OCI-LY3 (cell line): ENCODE measurements around the gene ARHGAP9.

Experiments used
- H2AFZ ChIP-seq: fragments of 200-600, 300-600 bp; shearing (Covaris generic); 2 replicates; pipeline ENCODE4 v1.6.0; 2014; ENCODE audit warnings: antibody characterized with exemption, low read depth, low read length
- H3K27ac ChIP-seq: fragments of 200-600, 300-600 bp; sonication (generic); 2 replicates; pipeline ENCODE4 v1.5.1; 2014; ENCODE audit warnings: mild to moderate bottlenecking, low read length, moderate library complexity, mixed read lengths
- H3K27me3 ChIP-seq: fragments of 200-600, 300-600 bp; sonication (generic); 2 replicates; pipeline ENCODE4 v1.6.1; 2014; ENCODE audit warnings: low read depth, low read length, mixed read lengths
- H3K36me3 ChIP-seq: fragments of 200-600, 300-600 bp; sonication (generic); replicated peaks from 2 replicates; pipeline ENCODE3; 2014; ENCODE audit warnings: low read depth, low read length, mixed read lengths
- H3K4me1 ChIP-seq: fragments of 300-600, 200-600 bp; sonication (generic); 2 replicates; pipeline ENCODE4 v1.6.1; 2014; ENCODE audit warnings: low read length, mixed read lengths
- H3K4me2 ChIP-seq: fragments of 200-600, 300-600 bp; sonication (generic); 2 replicates; pipeline ENCODE4 v1.6.1; 2014; ENCODE audit warnings: low read length, mixed read lengths
- H3K4me3 ChIP-seq: fragments of 300-600, 200-600 bp; sonication (generic); 2 replicates; pipeline ENCODE4 v1.5.1; 2014; ENCODE audit warnings: antibody characterized with exemption, mild to moderate bottlenecking, low read length, moderate library complexity
- H3K79me2 ChIP-seq: fragments of 300-600, 200-600 bp; shearing (Covaris generic); 2 replicates; pipeline ENCODE4 v1.6.1; 2014; ENCODE audit warnings: mild to moderate bottlenecking, low read length, mixed read lengths
- H3K9ac ChIP-seq: fragments of 300-600, 200-600 bp; shearing (Covaris generic); 2 replicates; pipeline ENCODE4 v1.6.0; 2014; ENCODE audit warnings: mild to moderate bottlenecking, low read length, moderate library complexity
- H3K9me3 ChIP-seq: fragments of 200-600, 300-600 bp; shearing (Covaris generic); 2 replicates; pipeline ENCODE4 v1.6.1; 2014; ENCODE audit warnings: low read length, mixed read lengths; ENCODE audit not compliant: insufficient read depth
- H4K20me1 ChIP-seq: fragments of 200-600, 300-600 bp; sonication (generic); 2 replicates; pipeline ENCODE4 v1.6.1; 2016; ENCODE audit warnings: low read length, mixed read lengths; ENCODE audit not compliant: insufficient read depth
- CTCF ChIP-seq: fragments of 200-600, 300-600 bp; sonication (generic); IDR thresholded peaks from 2 replicates; pipeline ENCODE4 v1.5.1; 2014; ENCODE audit warnings: antibody characterized with exemption, low read length, low read depth
- EZH2phosphoT487 ChIP-seq: fragments of 200-600 bp; shearing (Covaris generic); IDR thresholded peaks from 2 replicates; pipeline ENCODE4 v1.6.1; 2018; ENCODE audit warnings: antibody characterized with exemption, mixed run types, low read depth

ARHGAP9 gene

GRCh38 chr12:57470970-57471656 lies 8.6 kb downstream of the ARHGAP9 start:
- TF ChIP-seq EZH2phosphoT487 (no peak), CTCF (no peak)
- Histone ChIP-seq H3K36me3 (no peaks in the 10 kb centered on the region), H3K4me3 (no peak overlapping the region), H3K79me2 (no peaks in the 10 kb centered on the region), H3K9ac (no peak overlapping the region), H3K27me3 (0 out of 2 replicates have a peak, but pooled peaks cover 3% of the 10 kb centered on the region), H3K4me2 (no peak overlapping the region), H3K9me3 (no peaks in the 10 kb centered on the region), H3K4me1 (no peaks in the 10 kb centered on the region), H4K20me1 (no peaks in the 10 kb centered on the region), H3K27ac (no peak overlapping the region), H2AFZ (no peak overlapping the region)

- TF ChIP-seq CTCF: no peak
- TF ChIP-seq EZH2phosphoT487: no peak
These were observed 9.2 kb downstream of the ARHGAP9 start for GRCh38 chr12:57470286-57470969.

GRCh38 chr12:57469296-57470164 lies 10.1 kb downstream of the ARHGAP9 start:
- Histone ChIP-seq H3K27me3 (peaks cover 8% of the 10 kb centered on the region; the same call in 1 of the 2 replicates), H3K4me1 (no peaks in the 10 kb centered on the region), H4K20me1 (no peaks in the 10 kb centered on the region), H2AFZ (no peak overlapping the region), H3K9me3 (no peaks in the 10 kb centered on the region), H3K4me3 (no peak overlapping the region), H3K36me3 (no peaks in the 10 kb centered on the region), H3K4me2 (no peak overlapping the region), H3K27ac (no peak overlapping the region), H3K79me2 (no peaks in the 10 kb centered on the region), H3K9ac (no peak overlapping the region)
- TF ChIP-seq CTCF: no peak
- no peak for TF ChIP-seq EZH2phosphoT487

More at GRCh38 chr12:57470286-57470969, 9.2 kb downstream of the ARHGAP9 start:
- no peaks in the 10 kb centered on the region for H3K9me3 ChIP-seq
- H3K27ac ChIP-seq: no peak overlapping the region
- H3K9ac ChIP-seq: no peak overlapping the region
- no peak overlapping the region for H2AFZ ChIP-seq
- no peaks in the 10 kb centered on the region for H3K4me1 ChIP-seq
- no peak overlapping the region for H3K4me2 ChIP-seq
- no peaks in the 10 kb centered on the region for H3K79me2 ChIP-seq
- 0 out of 2 replicates have a peak, but pooled peaks cover 3% of the 10 kb centered on the region for H3K27me3 ChIP-seq
- no peaks in the 10 kb centered on the region for H3K36me3 ChIP-seq
- no peak overlapping the region for H3K4me3 ChIP-seq
- no peaks in the 10 kb centered on the region for H4K20me1 ChIP-seq

- Histone ChIP-seq H3K36me3 (no peaks in the 10 kb centered on the region), H4K20me1 (no peaks in the 10 kb centered on the region), H3K4me3 (no peak overlapping the region), H3K9me3 (no peaks in the 10 kb centered on the region), H2AFZ (no peak overlapping the region), H3K79me2 (no peaks in the 10 kb centered on the region), H3K9ac (no peak overlapping the region), H3K4me2 (no peak overlapping the region), H3K27me3 (peaks cover 9% of the 10 kb centered on the region; the same call in 1 of the 2 replicates), H3K27ac (no peak overlapping the region), H3K4me1 (peaks cover 13% of the 10 kb centered on the region)
- TF ChIP-seq EZH2phosphoT487 (no peak), CTCF (no peak)
These were observed 11.8 kb downstream of the ARHGAP9 start for GRCh38 chr12:57467915-57468314.
